ENCODE measurements around the gene SAMHD1.

The SAMHD1 gene

GRCh38 chr20:36865076-36865860 is 86.2 kb downstream of the SAMHD1 start:
- no peak for DNase-seq (ENCODE audit: low spot score)
- Histone ChIP-seq H3K4me2 (ENCODE audit: insufficient read depth, low read length, poor library complexity, severe bottlenecking) (no peak overlapping the region), H3K4me1 (ENCODE audit: control insufficient read depth in 2 of 2, insufficient read depth in 1 of 2, low read depth in 1 of 2, low read length in 2 of 2) (peaks cover 7 to 17% of the 10 kb centered on the region in 2 donors), H2AFZ (ENCODE audit: low read length) (peak overlapping the region; percentile 73), H3K79me1 (ENCODE audit: low read depth, low read length) (peaks cover 15% of the 10 kb centered on the region), H3K36me3 (replicated peaks in 1 of 2; ENCODE audit: control insufficient read depth in 2 of 2, insufficient read depth in 2 of 2, low read length in 2 of 2) (peaks cover 8 to 16% of the 10 kb centered on the region in 2 donors), H3K4me3 (ENCODE audit: low read length in 2 of 2) (peak overlapping the region in 1 of 2 donors; percentile 55), H2AK5ac (ENCODE audit: low read depth, low read length) (peak overlapping the region; percentile 91), H3K18ac (ENCODE audit: low read length) (peak overlapping the region; percentile 58), H3K27ac (replicated peaks; ENCODE audit: low read length) (no peak overlapping the region), H4K8ac (ENCODE audit: low read depth, low read length) (no peak overlapping the region), H4K91ac (ENCODE audit: low read depth, low read length, poor library complexity) (no peak overlapping the region), H3K9me3 (replicated peaks in 1 of 2; ENCODE audit: control insufficient read depth in 2 of 2, insufficient read depth in 1 of 2, low read depth in 1 of 2, low read length in 2 of 2) (no peaks in the 10 kb centered on the region), H3K27me3 (ENCODE audit: control insufficient read depth in 3 of 3, insufficient read depth in 3 of 3, low read depth in 1 of 3, low read length in 3 of 3) (peaks cover 0 to 23% (median 2%) of the 10 kb centered on the region in 3 experiments), H3K14ac (ENCODE audit: low read length) (no peak overlapping the region), H3K4ac (ENCODE audit: low read length) (no peak overlapping the region), H2BK12ac (ENCODE audit: low read length) (peak overlapping the region; percentile 85), H2BK15ac (ENCODE audit: low read length) (no peak overlapping the region), H2BK120ac (ENCODE audit: low read depth, low read length) (no peak overlapping the region), H3K9ac (ENCODE audit: low read depth, low read length, poor library complexity) (no peak overlapping the region), H3K23ac (ENCODE audit: low read depth, low read length, poor library complexity) (no peak overlapping the region), H2BK5ac (ENCODE audit: low read length) (no peak overlapping the region)
- WGBS, 2 donors (ENCODE audit: extremely low coverage in 2 of 2, insufficient read length in 2 of 2, insufficient replicate concordance in 1 of 2): no CpG with 5 or more reads among the region's 9 CpGs

GRCh38 chr20:36862857-36863668 is 88.4 kb downstream of the SAMHD1 start:
- Histone ChIP-seq H4K8ac (ENCODE audit: low read depth, low read length) (peak overlapping the region; percentile 32), H3K23ac (ENCODE audit: low read depth, low read length, poor library complexity) (peak overlapping the region; percentile 97), H3K14ac (ENCODE audit: low read length) (peak overlapping the region; percentile 96), H4K91ac (ENCODE audit: low read depth, low read length, poor library complexity) (no peak overlapping the region), H3K27ac (replicated peaks; ENCODE audit: low read length) (no peak overlapping the region), H2BK120ac (ENCODE audit: low read depth, low read length) (peak overlapping the region; percentile 93), H2AK5ac (ENCODE audit: low read depth, low read length) (peak overlapping the region; percentile 97), H3K79me1 (ENCODE audit: low read depth, low read length) (peaks cover 22% of the 10 kb centered on the region), H3K9me3 (replicated peaks in 1 of 2; ENCODE audit: control insufficient read depth in 2 of 2, insufficient read depth in 1 of 2, low read depth in 1 of 2, low read length in 2 of 2) (no peaks in the 10 kb centered on the region), H2BK15ac (ENCODE audit: low read length) (no peak overlapping the region), H2AFZ (ENCODE audit: low read length) (peak overlapping the region; percentile 79), H2BK5ac (ENCODE audit: low read length) (peak overlapping the region; percentile 50), H3K4me3 (ENCODE audit: low read length in 2 of 2) (peak overlapping the region; percentile 70 to 95), H3K36me3 (replicated peaks in 1 of 2; ENCODE audit: control insufficient read depth in 2 of 2, insufficient read depth in 2 of 2, low read length in 2 of 2) (peaks cover 16 to 33% of the 10 kb centered on the region in 2 donors), H3K4me1 (ENCODE audit: control insufficient read depth in 2 of 2, insufficient read depth in 1 of 2, low read depth in 1 of 2, low read length in 2 of 2) (peaks cover 7 to 17% of the 10 kb centered on the region in 2 donors), H3K18ac (ENCODE audit: low read length) (peak overlapping the region; percentile 96), H3K4ac (ENCODE audit: low read length) (peak overlapping the region; percentile 61), H2BK12ac (ENCODE audit: low read length) (peak overlapping the region; percentile 53), H3K4me2 (ENCODE audit: insufficient read depth, low read length, poor library complexity, severe bottlenecking) (peak overlapping the region; percentile 94), H3K27me3 (ENCODE audit: control insufficient read depth in 3 of 3, insufficient read depth in 3 of 3, low read depth in 1 of 3, low read length in 3 of 3) (peaks cover 0 to 23% (median 2%) of the 10 kb centered on the region in 3 experiments), H3K9ac (ENCODE audit: low read depth, low read length, poor library complexity) (peak overlapping the region; percentile 97)
- no peak for DNase-seq (ENCODE audit: low spot score)
- no CpG with 5 or more reads among the region's 129 CpGs for WGBS, 2 donors (ENCODE audit: extremely low coverage in 2 of 2, insufficient read length in 2 of 2, insufficient replicate concordance in 1 of 2)

- peaks cover 22% of the 10 kb centered on the region for H3K79me1 ChIP-seq (ENCODE audit: low read depth, low read length)
- no peak overlapping the region for H4K91ac ChIP-seq (ENCODE audit: low read depth, low read length, poor library complexity)
- peak overlapping the region; percentile 97 for H3K9ac ChIP-seq (ENCODE audit: low read depth, low read length, poor library complexity)
- H3K9me3 ChIP-seq (replicated peaks in 1 of 2; ENCODE audit: control insufficient read depth in 2 of 2, insufficient read depth in 1 of 2, low read depth in 1 of 2, low read length in 2 of 2): no peaks in the 10 kb centered on the region
- WGBS, 2 donors (ENCODE audit: extremely low coverage in 2 of 2, insufficient read length in 2 of 2, insufficient replicate concordance in 1 of 2): no CpG with 5 or more reads among the region's 45 CpGs
- peak overlapping the region; percentile 33 for H2AFZ ChIP-seq (ENCODE audit: low read length)
- H3K36me3 ChIP-seq (replicated peaks in 1 of 2; ENCODE audit: control insufficient read depth in 2 of 2, insufficient read depth in 2 of 2, low read length in 2 of 2): peaks cover 19 to 42% of the 10 kb centered on the region in 2 donors
- H2BK12ac ChIP-seq (ENCODE audit: low read length): no peak overlapping the region
- H2AK5ac ChIP-seq (ENCODE audit: low read depth, low read length): peak overlapping the region; percentile 97
- H3K18ac ChIP-seq (ENCODE audit: low read length): peak overlapping the region; percentile 77
- DNase-seq (ENCODE audit: low spot score): no peak
- H2BK15ac ChIP-seq (ENCODE audit: low read length): peak overlapping the region; percentile 72
- H2BK120ac ChIP-seq (ENCODE audit: low read depth, low read length): peak overlapping the region; percentile 41
- no peak overlapping the region for H4K8ac ChIP-seq (ENCODE audit: low read depth, low read length)
- peak overlapping the region; percentile 70 to 95 for H3K4me3 ChIP-seq (ENCODE audit: low read length in 2 of 2)
- peak overlapping the region; percentile 38 for H3K27ac ChIP-seq (replicated peaks; ENCODE audit: low read length)
- H3K4me1 ChIP-seq (ENCODE audit: control insufficient read depth in 2 of 2, insufficient read depth in 1 of 2, low read depth in 1 of 2, low read length in 2 of 2): peaks cover 7 to 17% of the 10 kb centered on the region in 2 donors
- H3K23ac ChIP-seq (ENCODE audit: low read depth, low read length, poor library complexity): peak overlapping the region; percentile 97
- no peak overlapping the region for H3K4ac ChIP-seq (ENCODE audit: low read length)
- H3K14ac ChIP-seq (ENCODE audit: low read length): peak overlapping the region; percentile 86
- peaks cover 0 to 23% (median 2%) of the 10 kb centered on the region in 3 experiments for H3K27me3 ChIP-seq (ENCODE audit: control insufficient read depth in 3 of 3, insufficient read depth in 3 of 3, low read depth in 1 of 3, low read length in 3 of 3)
- H3K4me2 ChIP-seq (ENCODE audit: insufficient read depth, low read length, poor library complexity, severe bottlenecking): peak overlapping the region; percentile 94
- peak overlapping the region; percentile 46 for H2BK5ac ChIP-seq (ENCODE audit: low read length)
These were observed 89.4 kb downstream of the SAMHD1 start for GRCh38 chr20:36861875-36862801.

Measured in neuronal stem cell (in vitro differentiated cells).